OCI-LY1 (cell line): Measurements from ENCODE around the gene RPL21.

Experiments
- CTCF ChIP-seq: fragments of 200-600 bp; sonication (generic), shearing (Covaris generic); IDR thresholded peaks from 2 replicates; pipeline ENCODE4 v1.5.1; 2017; ENCODE audit warnings: mild to moderate bottlenecking, antibody characterized with exemption, low read length, moderate library complexity, mixed read lengths
- EZH2 ChIP-seq: fragments of 200-600 bp; sonication (generic), shearing (Covaris generic); IDR thresholded peaks from 2 replicates; pipeline ENCODE4 v1.8.0; 2017; ENCODE audit warnings: borderline replicate concordance, mixed run types, mild to moderate bottlenecking, antibody characterized with exemption, low read length, moderate library complexity, mixed read lengths

GRCh38 chr13:27274631-27275030, 23.3 kb downstream of the RPL21 start:
- TF ChIP-seq CTCF (no peak), EZH2 (no peak)
